Chondrocyte (in vitro differentiated cells): ENCODE results near the gene ISY1. TPM values are rescaled to one million over a fixed set of nuclear protein-coding genes. Genes with fewer than 3 reads are reported as not detected.

ENCODE experiments used
- DNase-seq: peaks from one replicate; pipeline ENCODE4 v3.0.0; 2021; ENCODE audit warnings: mixed read lengths, low spot score
- H3K27ac Mint-ChIP-seq: one replicate; pipeline ENCODE4 v1.8.0; 2021; ENCODE audit warnings: mild to moderate bottlenecking, moderate library complexity, mixed read lengths; ENCODE audit not compliant: unreplicated experiment
- H3K27me3 Mint-ChIP-seq: 2 replicates; pipeline ENCODE4 v1.8.0; 2021; ENCODE audit warnings: low read depth, mixed read lengths
- H3K36me3 Mint-ChIP-seq: 2 replicates; pipeline ENCODE4 v1.8.0; 2021; ENCODE audit warnings: low read depth, mixed read lengths
- H3K4me1 Mint-ChIP-seq: 2 replicates; pipeline ENCODE4 v1.8.0; 2021; ENCODE audit warnings: low read depth, mild to moderate bottlenecking, mixed read lengths
- H3K4me3 Mint-ChIP-seq: one replicate; pipeline ENCODE4 v1.8.0; 2021; ENCODE audit warnings: mild to moderate bottlenecking, moderate library complexity, mixed read lengths; ENCODE audit not compliant: unreplicated experiment
- H3K9me3 Mint-ChIP-seq: 2 replicates; pipeline ENCODE4 v1.8.0; 2021; ENCODE audit warnings: low read depth, mixed read lengths
- total RNA-seq: library from RNA; stranded (reverse); gene quantifications from 3 replicates; pipeline ENCODE4 v1.2.1, GENCODE V29; 2021
- TF ChIP-seq, protein P1 (sequence below): fragments of 200-600 bp; sonication (generic); IDR thresholded peaks from 2 replicates; pipeline ENCODE4 v1.5.0; 2021; ENCODE audit warnings: antibody characterized with exemption, mild to moderate bottlenecking, moderate library complexity

ISY1 gene
- total RNA-seq, 1 donor from 2014 or later: 31.3 TPM

DNA sequence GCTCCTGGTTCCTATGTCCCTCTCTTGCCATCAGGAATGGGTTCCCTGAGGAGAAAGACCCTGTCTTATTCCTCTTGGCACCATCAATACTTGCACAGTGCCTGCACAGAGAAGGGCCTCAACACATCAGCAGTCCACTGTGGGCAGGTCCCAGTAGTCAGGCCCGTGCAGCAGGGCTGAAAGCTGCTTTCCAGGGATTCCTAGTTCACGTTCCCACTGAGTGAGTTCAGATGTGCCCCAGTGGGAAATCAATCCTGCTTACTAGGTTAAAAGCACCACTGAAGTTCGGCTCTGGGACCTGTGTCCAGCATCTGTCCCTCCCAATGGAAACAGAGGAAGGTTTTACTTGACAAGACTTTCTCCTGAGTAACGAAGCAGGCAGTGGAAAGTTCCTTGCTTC lies 55.0 kb downstream of the ISY1 start:
- no peaks in the 10 kb centered on the region for H3K27me3 Mint-ChIP-seq
- no peak overlapping the region for H3K27ac Mint-ChIP-seq
- H3K36me3 Mint-ChIP-seq: peaks cover 6% of the 10 kb centered on the region
- no peak for DNase-seq
- H3K4me3 Mint-ChIP-seq: no peak overlapping the region
- no peaks in the 10 kb centered on the region for H3K9me3 Mint-ChIP-seq
- TF ChIP-seq, protein P1, sequence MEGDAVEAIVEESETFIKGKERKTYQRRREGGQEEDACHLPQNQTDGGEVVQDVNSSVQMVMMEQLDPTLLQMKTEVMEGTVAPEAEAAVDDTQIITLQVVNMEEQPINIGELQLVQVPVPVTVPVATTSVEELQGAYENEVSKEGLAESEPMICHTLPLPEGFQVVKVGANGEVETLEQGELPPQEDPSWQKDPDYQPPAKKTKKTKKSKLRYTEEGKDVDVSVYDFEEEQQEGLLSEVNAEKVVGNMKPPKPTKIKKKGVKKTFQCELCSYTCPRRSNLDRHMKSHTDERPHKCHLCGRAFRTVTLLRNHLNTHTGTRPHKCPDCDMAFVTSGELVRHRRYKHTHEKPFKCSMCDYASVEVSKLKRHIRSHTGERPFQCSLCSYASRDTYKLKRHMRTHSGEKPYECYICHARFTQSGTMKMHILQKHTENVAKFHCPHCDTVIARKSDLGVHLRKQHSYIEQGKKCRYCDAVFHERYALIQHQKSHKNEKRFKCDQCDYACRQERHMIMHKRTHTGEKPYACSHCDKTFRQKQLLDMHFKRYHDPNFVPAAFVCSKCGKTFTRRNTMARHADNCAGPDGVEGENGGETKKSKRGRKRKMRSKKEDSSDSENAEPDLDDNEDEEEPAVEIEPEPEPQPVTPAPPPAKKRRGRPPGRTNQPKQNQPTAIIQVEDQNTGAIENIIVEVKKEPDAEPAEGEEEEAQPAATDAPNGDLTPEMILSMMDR: no peak
- H3K4me1 Mint-ChIP-seq: no peaks in the 10 kb centered on the region

DNA sequence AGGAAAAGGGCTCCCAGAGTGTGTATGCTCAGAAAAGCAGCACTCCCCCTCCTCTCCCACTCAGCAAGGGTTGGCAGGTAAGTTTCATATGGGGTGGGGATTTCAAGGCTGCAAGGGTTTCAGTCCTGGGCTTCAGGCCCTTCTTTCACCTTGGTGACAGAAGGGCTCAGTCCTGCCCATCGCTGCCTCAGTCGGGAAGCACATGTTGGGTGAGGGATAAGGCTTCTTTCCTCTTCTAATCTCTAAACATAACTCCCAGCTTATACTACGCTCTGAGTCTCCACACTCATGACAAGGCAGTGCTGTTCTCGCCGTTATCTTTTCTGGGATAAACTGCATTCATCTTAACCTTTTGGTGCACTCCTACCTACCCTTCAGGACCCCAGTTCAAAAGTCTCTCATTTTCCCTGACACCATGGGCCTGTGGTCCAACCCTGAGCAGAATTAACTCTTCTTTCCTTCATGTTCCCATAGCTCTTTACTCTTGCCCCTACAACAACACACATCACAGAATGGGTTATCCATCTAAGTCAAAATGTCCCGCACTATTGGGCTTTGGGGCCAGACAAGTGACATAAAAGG lies 56.3 kb downstream of the ISY1 start:
- H3K27me3 Mint-ChIP-seq: no peaks in the 10 kb centered on the region
- H3K4me3 Mint-ChIP-seq: no peak overlapping the region
- no peaks in the 10 kb centered on the region for H3K9me3 Mint-ChIP-seq
- DNase-seq: no peak
- H3K27ac Mint-ChIP-seq: no peak overlapping the region
- TF ChIP-seq, protein P1: no peak
- H3K4me1 Mint-ChIP-seq: no peaks in the 10 kb centered on the region
- H3K36me3 Mint-ChIP-seq: peaks cover 9% of the 10 kb centered on the region

DNA sequence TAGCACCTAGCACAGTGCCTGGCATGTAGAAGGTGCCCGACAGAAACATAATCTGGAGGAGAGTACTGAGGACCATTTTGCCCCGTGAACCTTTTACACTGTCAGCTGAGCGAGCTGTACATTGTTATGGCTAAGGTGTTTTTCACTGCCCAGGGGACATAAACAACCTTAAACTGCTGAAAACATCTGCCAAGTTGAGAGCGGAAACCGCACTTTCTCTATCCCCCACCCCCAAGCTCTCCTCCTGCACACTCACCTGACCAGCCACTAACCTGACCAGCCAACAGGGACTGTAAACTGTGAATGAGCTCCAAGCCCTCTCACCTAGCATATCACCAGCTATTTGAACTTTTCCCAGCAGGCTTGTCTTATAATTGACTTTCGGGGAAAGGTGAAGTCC lies 56.8 kb downstream of the ISY1 start:
- Mint-ChIP-seq H3K27me3 (no peaks in the 10 kb centered on the region), H3K36me3 (peaks cover 9% of the 10 kb centered on the region), H3K9me3 (no peaks in the 10 kb centered on the region), H3K4me3 (no peak overlapping the region), H3K27ac (no peak overlapping the region), H3K4me1 (no peaks in the 10 kb centered on the region)
- TF ChIP-seq, protein P1: no peak
- DNase-seq: no peak

DNA sequence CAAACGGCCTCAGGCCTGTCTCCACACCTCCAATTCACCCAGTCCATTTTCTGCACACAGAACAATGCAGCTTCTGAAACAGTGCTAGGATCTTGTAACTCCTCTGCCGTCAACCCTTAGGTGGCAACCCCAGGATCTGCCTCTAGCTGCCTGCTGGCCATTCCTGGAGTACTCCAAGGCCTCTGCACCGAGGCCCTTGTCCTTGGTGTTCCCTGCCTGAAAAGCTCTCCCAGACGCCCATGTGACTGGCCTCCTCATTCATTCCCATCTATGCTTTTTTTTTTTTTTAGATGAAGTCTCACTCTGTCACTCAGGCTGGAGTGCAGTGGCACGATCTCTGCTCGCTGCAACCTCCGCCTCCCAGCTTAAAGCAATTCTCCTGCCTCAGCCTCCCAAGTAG lies 57.6 kb downstream of the ISY1 start:
- no peaks in the 10 kb centered on the region for H3K27me3 Mint-ChIP-seq
- H3K4me1 Mint-ChIP-seq: no peaks in the 10 kb centered on the region
- H3K27ac Mint-ChIP-seq: no peak overlapping the region
- H3K36me3 Mint-ChIP-seq: peaks cover 9% of the 10 kb centered on the region
- TF ChIP-seq, protein P1: no peak
- H3K4me3 Mint-ChIP-seq: no peak overlapping the region
- H3K9me3 Mint-ChIP-seq: peaks cover 2% of the 10 kb centered on the region
- DNase-seq: no peak

DNA sequence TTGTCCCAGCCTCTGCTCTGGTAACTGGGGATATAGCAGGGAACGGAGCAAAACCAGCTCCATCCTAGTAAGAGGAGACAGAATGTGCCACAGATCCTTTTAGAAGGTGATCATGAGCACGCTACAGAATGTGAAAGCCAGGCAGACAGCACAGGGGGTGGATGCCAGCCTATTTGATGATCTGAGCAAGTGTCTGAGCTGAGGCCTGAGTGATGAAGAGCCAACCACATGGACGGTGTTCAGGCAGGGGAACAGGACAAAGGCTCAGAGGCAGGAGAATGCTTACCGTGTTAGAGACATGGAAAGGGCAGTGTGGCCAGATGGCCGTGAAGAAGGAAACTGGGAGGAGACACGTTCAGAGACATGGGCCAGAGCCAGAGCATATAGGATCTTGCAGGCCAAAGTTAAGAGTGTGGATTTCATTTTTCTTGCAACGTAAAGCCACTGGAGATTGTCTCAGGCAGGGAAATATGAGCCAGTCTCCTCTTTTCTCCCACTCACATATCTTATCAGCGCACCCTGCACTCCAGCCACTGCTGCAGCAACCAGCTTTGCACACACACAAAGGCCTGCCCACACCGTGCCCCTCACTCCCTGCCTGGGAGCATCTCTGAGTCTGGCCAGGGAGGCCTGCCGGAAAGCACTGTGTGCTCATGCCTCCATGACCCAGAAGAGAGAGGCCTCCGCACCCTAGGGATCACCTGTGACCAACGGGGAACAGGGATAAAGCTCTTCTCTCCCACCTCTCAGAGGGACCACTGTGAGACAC lies 59.3 kb downstream of the ISY1 start:
- Mint-ChIP-seq H3K4me3 (no peak overlapping the region), H3K36me3 (peaks cover 10% of the 10 kb centered on the region), H3K4me1 (no peaks in the 10 kb centered on the region), H3K27ac (no peak overlapping the region), H3K9me3 (peaks cover 4% of the 10 kb centered on the region), H3K27me3 (no peaks in the 10 kb centered on the region)
- DNase-seq: no peak
- TF ChIP-seq, protein P1: no peak
